CD1c-positive myeloid dendritic cell (primary cell): ENCODE data around the gene PCMTD2.
A peak's percentile ranks its signal among the peaks of the same experiment; 100 is the strongest.
"Not testable (repeated sequence)": the region's sequence is repeated elsewhere in the genome, so short reads cannot be mapped to it uniquely, and the experiment has no call there.

Source experiments
- DNase-seq: peaks from one replicate; pipeline ENCODE4 v3.0.0-alpha.2; 2016; ENCODE audit errors: extremely low spot score

The PCMTD2 gene

DNA sequence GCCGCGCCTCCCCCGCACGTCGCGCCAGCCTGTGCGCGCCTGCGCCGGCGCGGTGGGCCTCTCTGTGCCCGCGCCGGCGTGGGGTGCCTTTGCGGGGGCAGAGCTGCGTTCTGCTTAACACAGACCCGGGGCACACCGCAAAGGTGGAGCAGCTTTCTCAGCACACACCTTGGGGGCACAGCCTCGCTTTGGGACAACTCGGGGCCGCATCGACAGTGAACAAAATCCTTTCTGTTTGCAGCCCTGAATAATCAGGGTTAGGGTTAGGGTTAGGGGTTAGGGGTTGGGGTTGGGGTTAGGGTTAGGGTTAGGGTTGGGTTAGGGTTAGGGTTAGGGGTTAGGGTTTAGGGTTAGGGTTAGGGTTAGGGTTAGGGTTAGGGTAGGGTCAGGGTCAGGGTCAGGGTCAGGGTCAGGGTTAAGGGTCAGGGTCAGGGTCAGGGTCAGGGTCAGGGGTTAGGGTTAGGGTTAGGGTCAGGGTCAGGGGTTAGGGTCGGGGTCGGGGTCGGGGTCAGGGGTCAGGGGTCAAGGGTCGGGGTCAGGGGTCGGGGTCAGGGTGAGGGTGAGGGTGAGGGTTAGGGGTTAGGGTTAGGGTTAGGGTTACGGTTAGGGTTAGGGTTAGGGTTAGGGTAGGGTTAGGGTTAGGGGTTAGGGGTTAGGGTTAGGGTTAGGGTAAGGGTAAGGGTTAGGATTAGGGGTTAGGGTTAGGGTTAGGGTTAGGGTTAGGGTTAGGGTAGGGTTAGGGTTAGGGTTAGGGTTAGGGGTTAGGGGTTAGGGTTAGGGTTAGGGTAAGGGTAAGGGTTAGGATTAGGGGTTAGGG lies 31.1 kb downstream of the PCMTD2 start:
- not testable (repeated sequence) for DNase-seq

DNA sequence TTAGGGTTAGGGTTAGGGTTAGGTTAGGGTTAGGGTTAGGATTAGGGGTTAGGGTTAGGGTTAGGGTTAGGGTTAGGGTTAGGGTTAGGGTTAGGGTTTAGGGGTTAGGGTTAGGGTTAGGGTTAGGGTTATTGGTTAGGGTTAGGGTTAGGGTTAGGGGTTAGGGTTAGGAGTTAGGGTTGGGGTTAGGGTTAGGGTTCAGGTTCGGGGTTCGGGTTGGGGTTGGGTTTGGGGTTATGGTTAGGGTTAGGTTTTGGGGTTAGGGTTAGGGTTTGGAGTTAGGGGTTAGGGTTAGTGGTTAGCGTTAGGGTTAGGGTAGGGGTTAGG lies 31.7 kb downstream of the PCMTD2 start:
- not testable (repeated sequence) for DNase-seq

DNA sequence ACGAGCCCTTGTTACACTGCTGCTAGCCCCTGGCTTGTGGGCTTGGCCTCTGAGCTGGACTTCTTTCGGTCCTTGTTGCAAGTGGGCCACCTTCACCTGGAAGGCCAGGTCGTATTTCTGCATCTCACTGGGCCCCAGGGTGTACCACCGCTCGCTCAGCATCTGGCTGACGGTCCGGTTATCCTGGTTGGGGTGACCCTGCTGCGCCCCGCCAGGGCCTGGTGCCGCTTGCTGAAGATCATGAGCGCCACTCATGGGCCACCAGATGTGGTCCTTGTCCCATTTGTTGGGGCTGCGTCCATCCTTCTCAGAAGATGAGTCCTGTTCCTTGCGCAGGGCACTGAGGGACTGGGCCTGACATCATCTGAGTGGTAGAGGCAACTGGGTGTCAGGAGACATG lies 36.6 kb downstream of the PCMTD2 start:
- DNase-seq = not testable (repeated sequence)

DNA sequence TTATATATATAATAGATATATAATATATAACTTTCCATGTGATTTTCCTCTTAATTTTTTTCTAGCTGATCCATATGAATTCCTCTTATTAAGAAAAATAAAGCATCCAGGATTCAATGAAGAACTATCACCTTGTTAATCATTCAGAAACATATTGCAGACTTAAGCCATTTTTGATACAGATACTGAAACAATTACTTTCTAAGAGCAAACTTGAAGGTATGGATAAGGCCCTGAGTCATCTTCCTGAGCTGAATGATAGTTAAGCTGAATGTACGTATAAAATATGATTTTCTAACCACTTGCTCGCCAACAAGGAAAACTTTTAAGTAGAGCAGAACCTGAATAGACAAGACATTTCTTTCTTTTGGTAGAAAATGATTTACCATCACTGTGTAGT lies 47.5 kb downstream of the PCMTD2 start:
- DNase-seq = not testable (repeated sequence)

DNA sequence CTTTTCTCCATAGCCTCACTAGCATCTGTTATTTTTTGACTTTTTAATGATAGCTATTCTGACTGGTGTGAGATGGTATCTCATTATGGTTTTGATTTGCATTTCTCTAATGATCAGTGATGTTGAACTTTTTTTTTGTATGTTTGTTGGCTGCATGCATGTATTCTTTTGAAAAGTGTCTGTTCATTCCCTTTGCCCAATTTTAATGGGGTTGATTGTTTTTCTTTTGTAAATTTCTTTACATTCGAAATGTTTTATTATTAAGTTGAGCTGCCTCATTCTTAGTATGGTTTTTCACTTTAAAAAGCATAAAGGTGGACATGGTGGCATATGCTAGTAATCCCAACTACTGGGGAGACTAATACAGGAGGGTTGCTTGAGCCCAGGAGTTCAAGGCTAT lies 58.2 kb downstream of the PCMTD2 start:
- not testable (repeated sequence) for DNase-seq

DNA sequence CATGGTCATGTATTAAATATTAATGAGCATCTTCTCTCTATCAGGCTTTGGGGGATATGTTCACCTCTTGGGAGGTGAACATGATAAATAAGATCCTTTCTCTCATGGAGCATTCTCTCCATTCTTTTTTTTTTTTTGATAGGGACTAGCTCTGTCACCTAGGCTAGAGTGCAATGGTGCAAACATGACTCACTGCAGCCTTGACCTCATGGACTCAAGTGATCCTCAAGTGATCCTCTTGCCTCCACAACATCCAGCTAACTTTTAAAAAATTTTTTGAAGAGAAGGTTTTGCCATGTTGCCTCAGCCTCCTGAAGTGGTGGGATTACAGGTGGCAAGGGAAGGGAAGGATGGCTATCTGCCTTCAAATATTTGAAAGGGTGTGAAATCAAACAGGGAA lies 59.8 kb downstream of the PCMTD2 start:
- DNase-seq = not testable (repeated sequence)

DNA sequence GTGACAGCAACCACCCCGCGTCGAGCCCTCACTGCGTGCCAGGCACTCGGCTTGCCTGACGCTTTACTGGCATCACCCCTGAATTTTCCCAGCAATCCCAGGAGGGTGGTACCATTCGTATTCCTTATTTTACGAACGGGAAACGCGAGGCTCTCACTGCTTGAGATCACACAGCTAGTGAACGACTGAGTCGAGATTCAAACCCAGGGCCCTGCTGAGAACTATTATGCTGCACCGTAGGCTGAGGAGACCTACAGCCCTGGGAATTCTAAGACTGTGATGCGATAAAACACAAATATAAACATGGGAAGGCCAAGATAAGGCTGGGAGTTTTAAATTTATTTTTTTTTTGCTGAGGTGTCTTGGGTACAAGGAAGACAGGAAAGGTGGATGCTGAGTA lies 60.3 kb downstream of the PCMTD2 start:
- not testable (repeated sequence) for DNase-seq

DNA sequence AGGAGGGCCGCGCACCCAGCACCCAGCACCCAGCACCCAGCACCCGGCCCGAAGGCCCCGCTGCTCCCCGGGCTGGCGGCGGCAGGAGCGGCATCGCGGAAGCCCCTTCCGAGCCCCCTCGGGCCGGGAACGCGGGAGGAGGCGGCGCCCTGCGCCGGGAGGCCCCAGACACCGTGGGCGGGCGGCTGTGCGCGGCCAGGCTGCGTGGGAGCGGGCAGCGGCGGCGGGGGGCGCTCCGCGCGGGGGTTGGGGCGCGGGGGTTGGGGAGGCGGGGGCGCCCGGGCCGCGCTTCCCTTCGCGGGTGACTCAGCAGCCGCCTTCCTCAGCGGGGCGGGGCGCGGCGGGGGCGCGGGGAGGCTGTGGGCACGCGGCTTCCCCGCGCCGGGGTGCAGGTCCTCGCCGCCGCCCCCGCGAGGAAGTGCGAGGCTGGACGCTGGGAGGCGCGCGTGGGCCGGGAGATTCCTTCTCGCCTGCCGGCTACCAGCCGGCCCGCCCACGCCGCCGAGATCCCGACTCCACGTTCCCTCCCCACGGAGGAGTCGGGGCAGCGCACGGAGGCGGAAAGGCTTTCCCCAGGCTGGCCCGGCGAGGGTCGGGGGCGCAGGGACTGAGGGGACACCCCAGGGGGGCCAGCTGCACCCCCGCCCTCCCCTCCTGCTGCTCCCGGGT lies 61.0 kb downstream of the PCMTD2 start:
- DNase-seq = peak; percentile 26

DNA sequence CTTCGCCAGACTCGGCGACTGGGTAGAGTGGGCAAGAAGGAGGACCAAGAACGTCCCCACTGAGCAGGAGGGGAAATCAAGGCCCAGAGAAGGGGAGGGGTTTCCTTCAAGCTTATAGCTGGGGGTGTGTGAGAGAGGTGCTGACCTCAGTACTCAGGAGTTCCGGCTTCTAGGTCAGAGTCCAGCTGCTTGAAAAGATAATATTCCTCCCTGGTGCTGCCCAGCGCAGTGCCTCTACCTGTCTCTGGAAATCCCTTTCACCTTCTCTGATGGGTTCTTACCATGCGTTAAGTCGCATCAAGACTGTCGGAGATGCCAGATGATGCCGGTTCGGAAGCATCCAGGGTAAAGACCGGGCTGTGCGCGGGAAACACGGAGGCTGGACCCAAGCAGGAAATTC lies 61.8 kb downstream of the PCMTD2 start:
- DNase-seq = not testable (repeated sequence)

DNA sequence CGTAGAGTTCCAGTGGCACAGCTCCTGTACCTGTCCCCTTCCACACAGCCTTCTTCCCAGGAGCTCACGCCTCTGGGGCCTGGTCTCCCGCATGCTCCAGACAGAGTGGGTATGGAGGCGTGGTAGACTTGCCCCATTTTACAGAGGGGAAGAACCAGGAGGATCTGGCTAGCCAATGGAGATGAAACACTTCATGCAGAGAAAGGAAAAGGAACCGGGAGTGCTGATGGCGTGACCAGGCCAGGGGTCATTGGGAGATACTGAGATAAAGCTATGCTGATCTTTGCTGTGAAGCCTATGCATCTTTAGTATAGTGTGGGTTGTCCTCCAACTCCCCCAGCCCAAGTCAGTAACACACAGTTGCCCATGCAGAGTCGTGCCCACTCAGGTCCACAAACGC lies 62.5 kb downstream of the PCMTD2 start:
- not testable (repeated sequence) for DNase-seq

DNA sequence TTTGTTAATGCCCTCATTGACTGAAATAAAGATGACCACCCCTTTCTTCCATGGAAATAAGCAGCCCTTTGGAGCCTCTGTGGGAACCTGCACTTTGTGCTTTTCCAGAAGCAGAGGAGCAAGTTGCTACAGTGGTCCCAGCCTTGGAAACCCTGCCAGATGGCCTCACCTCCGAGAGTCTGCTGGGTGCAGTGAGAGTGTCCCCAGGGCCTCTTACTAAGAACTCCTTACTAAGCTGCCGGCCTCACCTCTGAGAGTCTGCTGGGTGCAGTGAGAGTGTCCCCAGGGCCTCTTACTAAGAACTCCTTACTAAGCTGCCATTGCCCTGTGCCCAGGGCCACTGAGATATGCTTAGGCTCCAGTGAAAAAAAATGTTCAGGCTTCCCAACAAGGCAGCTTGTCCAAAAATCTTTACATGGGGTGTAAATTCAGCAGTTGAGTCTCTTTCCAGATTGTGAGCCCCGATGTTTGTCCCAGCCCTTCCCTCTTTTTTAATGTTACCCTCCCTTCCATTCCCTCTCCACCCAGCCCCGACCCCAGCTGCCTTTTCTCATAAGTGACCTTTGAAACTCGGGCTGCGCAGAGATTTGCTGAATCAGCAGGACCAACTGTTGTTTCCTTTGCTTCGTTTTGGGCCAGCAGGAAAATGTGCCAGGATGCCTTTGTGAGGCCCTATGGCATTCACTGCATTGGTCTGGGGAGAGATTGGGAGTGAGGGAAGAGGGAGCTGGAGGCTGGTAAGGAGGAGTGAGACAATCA lies 66.7 kb downstream of the PCMTD2 start:
- not testable (repeated sequence) for DNase-seq
